Measurements from ENCODE around the gene AFF4. TPM values are rescaled to one million over a fixed set of nuclear protein-coding genes. Genes with fewer than 3 reads are reported as not detected.
A peak's percentile ranks its signal among the peaks of the same experiment; 100 is the strongest.

The AFF4 gene
- total and polyA plus RNA-seq, 9 of the 15 experiments (the other 6 are each of a cell fraction or from before 2014, with no cell fraction given) = 1.7 to 25.8 (median 17.9) TPM

GRCh38 chr5:132866342-132867045, 96.9 kb downstream of the AFF4 start, which contains the start of the genes GDF9 and UQCRQ (continued):
- TF ChIP-seq NKRF (IDR thresholded peaks at IDR 0.05; ENCODE audit: borderline replicate concordance) = peak; percentile 83
- TF ChIP-seq ETV1 (tag; conservative IDR thresholded peaks at IDR 0.05; ENCODE audit: low read depth) = peak; percentile 17; the same call in 1 of the 2 replicates
- TF ChIP-seq ZNF507 (tag; conservative IDR thresholded peaks at IDR 0.05) = no peak
- 0 out of 2 replicates have a peak, but pooled peaks have one; percentile 22 for TF ChIP-seq KLF16 (IDR thresholded peaks at IDR 0.05)
- TF ChIP-seq RFX1 (IDR thresholded peaks at IDR 0.05) = peak; percentile 49; the same call in 1 of the 2 replicates
- peak; percentile 71 for TF ChIP-seq SOX6 (IDR thresholded peaks at IDR 0.05)
- TF ChIP-seq ZNF717 (CRISPR knock-in tag; IDR thresholded peaks at IDR 0.05) = no peak
- peak; percentile 51 to 82 for TF ChIP-seq MNT (conservative IDR thresholded peaks at IDR 0.05)
- TF ChIP-seq TFAP4 (CRISPR knock-in tag; IDR thresholded peaks at IDR 0.05; ENCODE audit: borderline replicate concordance) = peak; percentile 87; the same call in 1 of the 2 replicates
- TF ChIP-seq SIN3A (IDR thresholded peaks at IDR 0.05; ENCODE audit: borderline replicate concordance in 2 of 2, control insufficient read depth in 1 of 2, low read depth in 2 of 2, low read length in 2 of 2) = peak; percentile 44 to 51; a peak in 2 of 4 replicates
- TF ChIP-seq NBN (IDR thresholded peaks at IDR 0.05; ENCODE audit: low read depth) = peak; percentile 82
- no peak; the same call in 1 of the 2 replicates for TF ChIP-seq ZBTB33 (CRISPR knock-in tag; IDR thresholded peaks at IDR 0.05)
- no peak for TF ChIP-seq NCOA6 (IDR thresholded peaks at IDR 0.05)
- TF ChIP-seq USF2 (CRISPR knock-in tag; IDR thresholded peaks at IDR 0.05) = peak; percentile 24; the same call in 1 of the 2 replicates
- TF ChIP-seq ZNF695 (CRISPR knock-in tag; IDR thresholded peaks at IDR 0.05) = no peak
- TF ChIP-seq JUND (IDR thresholded peaks at IDR 0.05; ENCODE audit: borderline replicate concordance, low read depth, low read length) = peak; percentile 99
- TF ChIP-seq JUND (tag; IDR thresholded peaks at IDR 0.05; ENCODE audit: borderline replicate concordance, low read depth, low read length) = peak; percentile 83; the same call in 2 of the 3 replicates
- TF ChIP-seq CREB3L1 (IDR thresholded peaks at IDR 0.05; ENCODE audit: borderline replicate concordance, low read depth) = 0 out of 2 replicates have a peak, but pooled peaks have one; percentile 23

All from K562 (cell line).